Omental fat pad (tissue), 4 donors: ENCODE data around the gene PUS10. TPM values are rescaled to one million over a fixed set of nuclear protein-coding genes. Genes with fewer than 3 reads are reported as not detected.
"Not testable (repeated sequence)": the region's sequence is repeated elsewhere in the genome, so short reads cannot be mapped to it uniquely, and the experiment has no call there.

Experiments
- ATAC-seq: fragments of 150-250 bp; one replicate; pipeline ENCODE4 v1.9.1; 2016; ENCODE audit warnings: mild to moderate bottlenecking, moderate library complexity; ENCODE audit not compliant: low FRiP score
- DNase-seq: peaks from one replicate; pipeline ENCODE4 v3.0.0-alpha.2; 2019; ENCODE audit warnings: low spot score
- total RNA-seq, 4 donors: library from RNA; depleted of rRNA; stranded (reverse); fragments of >200 nt; gene quantifications; one replicate each; pipeline ENCODE4 v1.1.0, GENCODE V29; 2016
- TF ChIP-seq, protein P1 (sequence below), 3 donors: fragments of 450-650 bp; IDR thresholded peaks; one replicate each; pipeline ENCODE4 v1.5.1; 2016 to 2017; ENCODE audit warnings: antibody characterized with exemption in 3 of 3, mild to moderate bottlenecking in 3 of 3, moderate library complexity in 2 of 3

The PUS10 gene
- total RNA-seq, 4 donors from 2014 or later: 2.9 to 6.1 (median 4.7) TPM

DNA sequence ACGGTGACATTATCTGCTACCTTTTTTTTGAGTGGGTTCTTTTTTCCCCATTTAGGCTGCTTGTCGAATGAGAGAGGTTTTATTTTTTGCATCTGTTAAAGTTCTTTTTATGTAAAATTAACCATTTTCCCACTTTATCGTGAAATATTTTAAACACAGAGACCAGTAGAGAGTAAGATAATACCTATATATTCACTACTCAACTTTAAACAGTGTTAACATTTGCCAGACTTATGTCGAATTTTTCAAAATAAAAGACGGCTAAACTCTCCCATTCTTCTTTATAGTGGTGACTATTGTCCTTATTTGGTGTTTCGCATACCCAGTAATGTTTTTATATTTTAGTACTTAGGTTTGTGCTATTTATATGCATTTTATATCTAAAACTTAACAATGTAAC, 743 bp upstream of the PUS10 start:
- no peak for ATAC-seq
- TF ChIP-seq, protein P1, sequence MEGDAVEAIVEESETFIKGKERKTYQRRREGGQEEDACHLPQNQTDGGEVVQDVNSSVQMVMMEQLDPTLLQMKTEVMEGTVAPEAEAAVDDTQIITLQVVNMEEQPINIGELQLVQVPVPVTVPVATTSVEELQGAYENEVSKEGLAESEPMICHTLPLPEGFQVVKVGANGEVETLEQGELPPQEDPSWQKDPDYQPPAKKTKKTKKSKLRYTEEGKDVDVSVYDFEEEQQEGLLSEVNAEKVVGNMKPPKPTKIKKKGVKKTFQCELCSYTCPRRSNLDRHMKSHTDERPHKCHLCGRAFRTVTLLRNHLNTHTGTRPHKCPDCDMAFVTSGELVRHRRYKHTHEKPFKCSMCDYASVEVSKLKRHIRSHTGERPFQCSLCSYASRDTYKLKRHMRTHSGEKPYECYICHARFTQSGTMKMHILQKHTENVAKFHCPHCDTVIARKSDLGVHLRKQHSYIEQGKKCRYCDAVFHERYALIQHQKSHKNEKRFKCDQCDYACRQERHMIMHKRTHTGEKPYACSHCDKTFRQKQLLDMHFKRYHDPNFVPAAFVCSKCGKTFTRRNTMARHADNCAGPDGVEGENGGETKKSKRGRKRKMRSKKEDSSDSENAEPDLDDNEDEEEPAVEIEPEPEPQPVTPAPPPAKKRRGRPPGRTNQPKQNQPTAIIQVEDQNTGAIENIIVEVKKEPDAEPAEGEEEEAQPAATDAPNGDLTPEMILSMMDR (IDR thresholded peaks at IDR 0.05): no peak
- DNase-seq: no peak

DNA sequence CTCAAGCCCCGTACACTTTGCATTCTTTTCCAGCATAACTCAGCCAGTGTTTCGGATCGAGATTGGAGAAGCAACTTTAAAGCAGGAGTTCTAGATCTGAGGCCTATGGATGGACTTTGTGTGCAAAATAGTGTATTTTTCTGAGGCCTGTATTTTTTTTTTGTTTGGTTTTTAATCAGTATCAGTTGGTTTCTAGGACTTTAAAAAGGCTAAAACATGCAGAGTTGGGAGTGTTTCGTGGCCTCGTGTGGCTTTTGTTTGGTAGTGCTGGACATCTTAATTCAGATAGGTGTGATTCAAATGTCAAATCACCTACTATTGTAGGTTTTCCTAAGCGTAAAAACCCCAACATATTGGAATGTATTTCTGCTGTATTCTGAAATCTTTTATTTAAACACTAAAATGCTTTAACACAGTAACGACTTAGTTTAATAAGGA, 282 bp upstream of the PUS10 start:
- ATAC-seq (no peak), DNase-seq (no peak)
- TF ChIP-seq, protein P1 (IDR thresholded peaks at IDR 0.05): no peak

DNA sequence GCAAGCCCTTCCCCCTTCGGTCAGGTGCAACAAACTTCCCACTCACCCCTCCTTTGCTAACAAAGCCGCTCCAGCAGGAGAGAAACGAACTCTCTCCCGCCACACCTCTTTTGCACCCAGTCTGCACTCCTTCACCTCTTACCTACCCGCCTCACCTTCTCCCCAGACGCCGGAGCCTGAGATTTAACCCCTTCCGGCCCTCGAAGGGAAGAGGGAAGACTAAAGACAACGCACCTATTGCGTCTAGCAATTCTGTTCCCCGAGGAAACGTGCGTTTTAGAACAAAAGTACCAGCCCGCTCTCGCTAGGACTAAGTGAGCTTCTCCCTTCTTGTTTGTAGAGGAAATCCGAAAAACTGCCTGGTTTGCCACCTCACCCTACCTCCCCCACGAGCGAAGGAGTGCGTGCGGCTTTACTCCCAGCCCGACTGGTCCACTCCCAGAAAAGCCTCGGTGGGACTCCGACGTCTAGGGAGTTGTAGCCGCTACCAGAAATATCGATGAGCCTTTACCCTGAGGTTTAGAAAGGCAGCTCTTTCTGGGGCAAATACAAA, 976 bp downstream of the PUS10 start:
- DNase-seq: peak; percentile 42
- peak; percentile 87 for ATAC-seq
- TF ChIP-seq, protein P1 (IDR thresholded peaks at IDR 0.05): no peak

DNA sequence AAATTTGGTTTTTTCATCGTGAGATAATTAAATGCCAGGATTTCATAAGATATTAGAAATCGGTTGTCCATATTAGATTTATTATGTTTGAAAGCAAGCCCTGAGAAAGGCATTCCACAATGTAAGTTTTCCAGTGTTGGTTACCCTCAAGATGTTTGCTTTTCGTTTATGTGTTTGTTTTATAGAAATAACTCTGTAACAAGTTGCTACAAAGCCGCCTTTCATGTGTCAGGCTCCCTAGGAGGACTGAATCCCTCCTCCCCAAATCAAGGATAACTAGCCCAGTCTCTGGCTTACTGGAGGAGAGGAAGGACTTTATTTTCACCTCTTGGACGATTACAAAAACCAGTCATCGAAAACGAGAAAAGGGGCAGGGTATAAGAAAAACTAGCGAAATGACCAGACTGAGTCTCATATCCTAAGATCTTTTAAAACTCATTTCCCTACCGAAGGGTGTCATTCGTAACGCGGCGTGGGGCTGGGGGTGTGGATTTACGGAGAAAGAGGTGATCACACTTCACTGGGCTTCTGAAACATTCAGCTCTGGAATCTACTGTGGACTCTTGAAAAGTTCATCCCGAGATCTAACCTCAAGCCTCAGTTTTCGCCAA, 1.6 kb downstream of the PUS10 start:
- ATAC-seq (no peak), DNase-seq (no peak)
- TF ChIP-seq, protein P1 (IDR thresholded peaks at IDR 0.05): no peak

DNA sequence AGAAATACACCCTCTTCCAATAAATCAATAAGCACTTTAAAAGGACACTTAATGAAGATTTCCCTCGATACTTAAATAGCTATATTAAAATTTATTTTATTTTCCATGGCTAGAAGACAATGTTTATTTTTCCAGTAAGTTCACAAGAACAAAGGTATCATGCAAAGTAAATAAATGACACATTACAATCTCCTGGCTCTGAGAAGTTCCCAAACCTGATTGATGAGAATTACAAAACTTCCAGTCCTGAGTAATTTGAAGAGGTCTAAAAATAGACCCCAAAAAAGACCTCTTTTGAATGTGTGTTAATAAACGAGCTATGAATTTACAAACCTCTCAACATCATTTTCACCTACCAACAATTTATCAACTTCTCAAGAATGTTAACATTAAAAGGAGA, 2.1 kb downstream of the PUS10 start:
- no peak for DNase-seq
- TF ChIP-seq, protein P1 (IDR thresholded peaks at IDR 0.05): no peak
- no peak for ATAC-seq

DNA sequence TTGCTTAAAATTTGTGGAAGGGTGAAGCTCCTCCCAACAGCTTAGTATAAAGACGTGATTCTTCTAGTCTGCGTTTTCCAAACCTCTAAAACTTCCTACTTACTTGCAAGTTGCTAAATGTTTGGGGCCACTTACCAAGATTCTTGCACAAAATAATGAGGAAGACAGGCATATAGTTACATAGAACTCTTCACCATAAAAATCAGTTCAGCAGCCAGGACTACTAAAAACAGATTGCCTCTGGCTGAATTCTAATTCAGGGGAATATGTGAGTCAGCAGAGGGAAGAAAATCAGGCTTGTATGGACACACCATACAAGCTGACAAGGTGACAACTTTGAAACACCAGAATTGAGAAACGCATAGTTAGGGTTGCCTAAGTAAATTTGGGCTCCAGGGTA, 3.3 kb downstream of the PUS10 start:
- TF ChIP-seq, protein P1 (IDR thresholded peaks at IDR 0.05): no peak
- no peak for DNase-seq
- no peak for ATAC-seq

DNA sequence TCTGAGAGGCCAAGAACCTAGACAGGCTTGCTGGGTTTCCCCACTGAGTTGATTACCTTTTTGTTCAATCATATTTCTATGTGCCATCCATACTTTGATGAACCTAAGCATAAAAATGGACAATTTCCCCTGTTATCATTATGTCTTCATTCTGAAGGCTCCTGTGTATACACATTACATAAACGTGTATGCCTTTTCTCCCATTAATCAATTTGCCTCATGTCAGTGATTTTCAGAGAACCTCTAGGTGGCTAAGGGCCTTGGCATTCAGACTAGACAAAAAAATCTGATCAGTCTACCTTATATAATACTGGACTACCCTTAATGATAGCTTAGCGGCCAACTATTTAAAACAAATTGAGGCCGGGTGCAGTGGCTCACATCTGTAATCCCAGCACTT, 4.7 kb downstream of the PUS10 start:
- no peak for DNase-seq
- TF ChIP-seq, protein P1 (IDR thresholded peaks at IDR 0.05): no peak
- no peak for ATAC-seq

DNA sequence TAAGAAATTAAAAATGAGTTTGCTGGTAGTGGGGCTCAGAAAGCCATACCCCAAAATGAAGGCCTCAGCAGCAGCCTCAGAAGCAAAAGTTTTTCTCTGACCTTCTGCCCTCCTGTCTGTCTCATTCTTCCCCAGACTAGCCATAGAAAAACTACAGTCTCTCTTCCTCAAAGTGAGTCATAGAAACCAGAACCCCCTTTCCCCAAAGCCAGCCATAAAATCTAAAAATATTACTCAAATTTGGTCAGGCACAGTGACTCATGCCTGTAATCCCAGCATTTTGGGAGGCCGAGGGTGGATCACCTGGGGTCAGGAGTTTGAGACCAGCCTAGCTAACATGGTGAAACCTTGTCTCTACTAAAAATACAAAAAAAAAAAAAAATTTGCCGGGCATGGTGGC, 5.8 kb downstream of the PUS10 start:
- not testable (repeated sequence) for DNase-seq

More for the DNA sequence above, 5.8 kb downstream of the PUS10 start:
- peak; percentile 42 for ATAC-seq
